Measurements from ENCODE around the gene GABBR2.

The GABBR2 gene

GRCh38 chr9:98249771-98250170 lies 459.0 kb downstream of the GABBR2 start:
- TF ChIP-seq TAF1 (IDR thresholded peaks at IDR 0.05; ENCODE audit: low read depth) (no peak), CEBPB (IDR thresholded peaks at IDR 0.05) (no peak), FOXM1 (IDR thresholded peaks at IDR 0.05; ENCODE audit: borderline replicate concordance, low read depth) (no peak), NFIC (IDR thresholded peaks at IDR 0.05) (no peak), MAX (IDR thresholded peaks at IDR 0.05) (no peak), RAD21 (IDR thresholded peaks at IDR 0.05; ENCODE audit: low read depth) (no peak)

- TF ChIP-seq MAX (IDR thresholded peaks at IDR 0.05) (0 out of 2 replicates have a peak, but pooled peaks have one; percentile 55), REST (IDR thresholded peaks at IDR 0.05; ENCODE audit: low read depth) (no peak)
Measured at GRCh38 chr9:98248737-98249474, 459.8 kb downstream of the GABBR2 start.

GRCh38 chr9:98247831-98248657 lies 460.7 kb downstream of the GABBR2 start:
- TF ChIP-seq EGR1 (IDR thresholded peaks at IDR 0.05) = no peak
- no peak for TF ChIP-seq REST (IDR thresholded peaks at IDR 0.05; ENCODE audit: low read depth)
- no peak for TF ChIP-seq CEBPB (IDR thresholded peaks at IDR 0.05)
- no peak for TF ChIP-seq EP300 (IDR thresholded peaks at IDR 0.05; ENCODE audit: borderline replicate concordance)
- no peak for TF ChIP-seq MAX (IDR thresholded peaks at IDR 0.05)
- no peak for TF ChIP-seq FOXM1 (IDR thresholded peaks at IDR 0.05; ENCODE audit: borderline replicate concordance, low read depth)
- no peak for TF ChIP-seq USF1 (IDR thresholded peaks at IDR 0.05)
- TF ChIP-seq RAD21 (IDR thresholded peaks at IDR 0.05; ENCODE audit: low read depth) = no peak
- no peak for TF ChIP-seq CREB1 (IDR thresholded peaks at IDR 0.05; ENCODE audit: low read depth)
- TF ChIP-seq TCF12 (IDR thresholded peaks at IDR 0.05; ENCODE audit: low read depth) = no peak
- no peak for TF ChIP-seq TAF1 (IDR thresholded peaks at IDR 0.05; ENCODE audit: low read depth)
- no peak for TF ChIP-seq ZBTB7A (IDR thresholded peaks at IDR 0.05; ENCODE audit: low read depth)

GRCh38 chr9:98242426-98242825 lies 466.3 kb downstream of the GABBR2 start:
- TF ChIP-seq CEBPB (IDR thresholded peaks at IDR 0.05) = no peak
- TF ChIP-seq MAX (IDR thresholded peaks at IDR 0.05) = no peak
- TF ChIP-seq EP300 (IDR thresholded peaks at IDR 0.05; ENCODE audit: borderline replicate concordance) = no peak
- no peak for TF ChIP-seq ZBTB7A (IDR thresholded peaks at IDR 0.05; ENCODE audit: low read depth)
- TF ChIP-seq TAF1 (IDR thresholded peaks at IDR 0.05; ENCODE audit: low read depth) = no peak
- TF ChIP-seq REST (IDR thresholded peaks at IDR 0.05; ENCODE audit: low read depth) = no peak
- no peak for TF ChIP-seq NFIC (IDR thresholded peaks at IDR 0.05)
- no peak for TF ChIP-seq CREB1 (IDR thresholded peaks at IDR 0.05; ENCODE audit: low read depth)
- TF ChIP-seq USF1 (IDR thresholded peaks at IDR 0.05) = no peak
- no peak for TF ChIP-seq YY1 (IDR thresholded peaks at IDR 0.05; ENCODE audit: low read depth)
- no peak for TF ChIP-seq TEAD4 (IDR thresholded peaks at IDR 0.05)
- no peak for TF ChIP-seq RAD21 (IDR thresholded peaks at IDR 0.05; ENCODE audit: low read depth)
- TF ChIP-seq FOXM1 (IDR thresholded peaks at IDR 0.05; ENCODE audit: borderline replicate concordance, low read depth) = no peak
- no peak for TF ChIP-seq TCF12 (IDR thresholded peaks at IDR 0.05; ENCODE audit: low read depth)
